DND-41 (cell line): ENCODE measurements around the gene TRNP1.

Experiments used
- ATAC-seq: fragments of 200-7000 bp; cut with Tn5 transposase; 3 replicates; pipeline ENCODE4 v1.9.1; 2021; ENCODE audit warnings: low read depth; ENCODE audit not compliant: insufficient read depth
- DNase-seq: peaks from one replicate; pipeline ENCODE4 v3.0.0-alpha.2; 2020
- H2AFZ ChIP-seq: 2 replicates; pipeline ENCODE4 v1.6.0; 2012; ENCODE audit warnings: low read depth, low read length
- H3K27ac ChIP-seq: 2 replicates; pipeline ENCODE4 v1.5.1; 2012; ENCODE audit warnings: low read length, inconsistent platforms
- H3K27me3 ChIP-seq: fragments of 200-600 bp; sonication (generic); 2 replicates; pipeline ENCODE4 v1.6.0; 2012; ENCODE audit warnings: low read length, mild to moderate bottlenecking, inconsistent platforms; ENCODE audit not compliant: insufficient read depth, poor library complexity
- H3K36me3 ChIP-seq: 2 replicates; pipeline ENCODE4 v1.5.1; 2012; ENCODE audit warnings: low read length, inconsistent platforms; ENCODE audit not compliant: insufficient read depth
- H3K4me1 ChIP-seq: 2 replicates; pipeline ENCODE4 v1.5.1; 2012; ENCODE audit warnings: mild to moderate bottlenecking, low read length; ENCODE audit not compliant: insufficient read depth
- H3K4me2 ChIP-seq: 2 replicates; pipeline ENCODE4 v1.6.0; 2012; ENCODE audit warnings: mild to moderate bottlenecking, moderate library complexity, low read length, inconsistent platforms; ENCODE audit not compliant: insufficient read depth
- H3K4me3 ChIP-seq, 2 experiments: fragments of 200-600 bp in 1 of 2; shearing (Covaris generic) in 1 of 2; 2 replicates each; pipeline ENCODE4 v1.5.1; 2012 to 2016; ENCODE audit warnings: inconsistent platforms in 2 of 2, low read length in 2 of 2, mild to moderate bottlenecking in 2 of 2, low read depth in 1 of 2, moderate library complexity in 1 of 2
- H3K79me2 ChIP-seq: 2 replicates; pipeline ENCODE4 v1.6.0; 2012; ENCODE audit warnings: low read length, inconsistent platforms; ENCODE audit not compliant: insufficient read depth
- H3K9ac ChIP-seq: 2 replicates; pipeline ENCODE4 v1.6.0; 2012; ENCODE audit warnings: low read depth, mild to moderate bottlenecking, inconsistent platforms, low read length, moderate library complexity
- H3K9me3 ChIP-seq: 2 replicates; pipeline ENCODE4 v1.5.1; 2012; ENCODE audit warnings: low read length, moderate library complexity, mild to moderate bottlenecking, inconsistent platforms; ENCODE audit not compliant: insufficient read depth, severe bottlenecking
- H4K20me1 ChIP-seq: 2 replicates; pipeline ENCODE4 v1.6.0; 2012; ENCODE audit warnings: low read length; ENCODE audit not compliant: insufficient read depth
- EZH2 ChIP-seq: IDR thresholded peaks from 3 replicates; pipeline ENCODE4 v1.6.1; 2012; ENCODE audit warnings: borderline replicate concordance, low read depth, mild to moderate bottlenecking, moderate library complexity, low read length, inconsistent platforms; ENCODE audit not compliant: severe bottlenecking
- TF ChIP-seq, protein P1 (sequence below): IDR thresholded peaks from 2 replicates; pipeline ENCODE4 v1.5.1; 2012; ENCODE audit warnings: borderline replicate concordance, low read length, moderate library complexity, mild to moderate bottlenecking; ENCODE audit not compliant: poor library complexity, severe bottlenecking; ENCODE audit errors: extremely low read depth

The TRNP1 gene

DNA sequence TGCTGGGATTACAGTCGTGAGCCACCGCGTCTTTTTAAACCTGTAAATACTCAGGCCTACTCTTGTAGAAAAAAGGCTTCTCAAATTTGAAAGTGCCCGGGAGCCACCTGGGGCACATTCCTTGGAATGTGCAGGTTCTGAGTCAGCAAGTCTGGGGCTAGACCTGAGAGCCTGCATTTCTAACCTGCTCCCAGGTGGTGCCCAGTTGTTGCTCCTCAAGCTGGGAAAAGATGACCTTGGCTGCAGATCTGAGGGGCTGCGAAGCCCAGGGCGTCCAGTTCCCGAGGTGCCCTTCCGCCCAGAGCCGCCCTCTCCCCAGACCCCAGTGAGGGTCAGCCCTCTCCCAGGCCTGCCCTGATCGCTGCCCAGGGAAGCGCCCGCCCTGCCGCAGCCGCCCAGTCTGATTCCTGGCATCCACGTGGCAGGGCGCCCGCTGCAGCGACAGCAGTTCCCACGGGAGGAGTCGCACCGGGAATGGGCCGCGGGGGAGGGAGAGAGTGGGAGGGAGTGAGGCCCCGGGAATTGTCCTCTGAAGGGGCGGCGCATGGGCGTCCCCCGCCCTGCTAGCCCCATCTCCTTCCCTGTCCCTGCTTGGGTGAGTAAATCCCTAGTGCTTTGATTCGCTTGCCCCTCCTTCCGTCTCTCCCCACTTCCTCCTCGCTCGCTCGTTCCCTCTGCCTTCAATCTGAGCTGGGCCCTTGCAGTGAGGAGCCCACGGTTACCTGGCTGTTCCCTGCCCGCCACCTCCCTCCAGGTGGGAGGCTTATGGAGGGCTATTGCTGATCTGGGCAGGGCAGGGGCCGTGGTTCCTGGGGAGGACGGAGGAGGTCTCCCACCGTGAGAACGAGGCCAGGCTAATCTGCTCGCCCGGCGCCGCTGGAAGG is 38.0 kb downstream of the TRNP1 start:
- no peak overlapping the region for H3K4me2 ChIP-seq
- TF ChIP-seq, protein P1, sequence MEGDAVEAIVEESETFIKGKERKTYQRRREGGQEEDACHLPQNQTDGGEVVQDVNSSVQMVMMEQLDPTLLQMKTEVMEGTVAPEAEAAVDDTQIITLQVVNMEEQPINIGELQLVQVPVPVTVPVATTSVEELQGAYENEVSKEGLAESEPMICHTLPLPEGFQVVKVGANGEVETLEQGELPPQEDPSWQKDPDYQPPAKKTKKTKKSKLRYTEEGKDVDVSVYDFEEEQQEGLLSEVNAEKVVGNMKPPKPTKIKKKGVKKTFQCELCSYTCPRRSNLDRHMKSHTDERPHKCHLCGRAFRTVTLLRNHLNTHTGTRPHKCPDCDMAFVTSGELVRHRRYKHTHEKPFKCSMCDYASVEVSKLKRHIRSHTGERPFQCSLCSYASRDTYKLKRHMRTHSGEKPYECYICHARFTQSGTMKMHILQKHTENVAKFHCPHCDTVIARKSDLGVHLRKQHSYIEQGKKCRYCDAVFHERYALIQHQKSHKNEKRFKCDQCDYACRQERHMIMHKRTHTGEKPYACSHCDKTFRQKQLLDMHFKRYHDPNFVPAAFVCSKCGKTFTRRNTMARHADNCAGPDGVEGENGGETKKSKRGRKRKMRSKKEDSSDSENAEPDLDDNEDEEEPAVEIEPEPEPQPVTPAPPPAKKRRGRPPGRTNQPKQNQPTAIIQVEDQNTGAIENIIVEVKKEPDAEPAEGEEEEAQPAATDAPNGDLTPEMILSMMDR, result no peak
- no peak for TF ChIP-seq EZH2
- no peak overlapping the region for H3K9ac ChIP-seq
- H3K79me2 ChIP-seq, result no peaks in the 10 kb centered on the region
- H3K27me3 ChIP-seq, result no peaks in the 10 kb centered on the region
- H3K4me1 ChIP-seq, result no peaks in the 10 kb centered on the region
- H4K20me1 ChIP-seq, result no peaks in the 10 kb centered on the region
- ATAC-seq (no peak), DNase-seq (no peak)
- H3K9me3 ChIP-seq, result no peaks in the 10 kb centered on the region
- H3K36me3 ChIP-seq, result no peaks in the 10 kb centered on the region
- H3K4me3 ChIP-seq, result no peak overlapping the region
- H3K27ac ChIP-seq, result no peak overlapping the region
- H2AFZ ChIP-seq, result no peak overlapping the region; the same call in 1 of the 2 replicates

DNA sequence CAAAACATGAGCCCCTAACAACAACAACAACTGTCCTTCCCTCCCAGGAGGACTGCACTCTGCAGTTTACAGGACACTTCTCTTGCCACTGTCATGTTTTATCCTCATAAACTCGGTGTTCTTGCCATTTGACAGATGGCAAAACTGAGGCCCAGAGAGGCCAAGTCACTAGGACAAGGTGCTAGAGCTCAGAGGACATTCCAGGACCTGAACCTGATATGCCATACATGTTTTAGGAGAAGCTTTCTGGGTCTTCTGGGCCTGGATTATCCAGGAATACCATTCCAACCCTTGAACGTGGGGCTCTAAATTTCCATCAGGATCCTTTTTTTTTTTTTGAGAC is 38.6 kb downstream of the TRNP1 start:
- DNase-seq, result no peak
- ATAC-seq, result no peak
- Histone ChIP-seq H3K9me3 (no peaks in the 10 kb centered on the region), H3K4me3 (no peak overlapping the region), H3K4me1 (no peaks in the 10 kb centered on the region), H3K27ac (no peak overlapping the region), H3K4me2 (no peak overlapping the region), H3K27me3 (no peaks in the 10 kb centered on the region), H3K79me2 (no peaks in the 10 kb centered on the region), H3K9ac (no peak overlapping the region), H4K20me1 (no peaks in the 10 kb centered on the region), H2AFZ (no peak overlapping the region), H3K36me3 (no peaks in the 10 kb centered on the region)
- no peak for TF ChIP-seq EZH2
- TF ChIP-seq, protein P1, result no peak

DNA sequence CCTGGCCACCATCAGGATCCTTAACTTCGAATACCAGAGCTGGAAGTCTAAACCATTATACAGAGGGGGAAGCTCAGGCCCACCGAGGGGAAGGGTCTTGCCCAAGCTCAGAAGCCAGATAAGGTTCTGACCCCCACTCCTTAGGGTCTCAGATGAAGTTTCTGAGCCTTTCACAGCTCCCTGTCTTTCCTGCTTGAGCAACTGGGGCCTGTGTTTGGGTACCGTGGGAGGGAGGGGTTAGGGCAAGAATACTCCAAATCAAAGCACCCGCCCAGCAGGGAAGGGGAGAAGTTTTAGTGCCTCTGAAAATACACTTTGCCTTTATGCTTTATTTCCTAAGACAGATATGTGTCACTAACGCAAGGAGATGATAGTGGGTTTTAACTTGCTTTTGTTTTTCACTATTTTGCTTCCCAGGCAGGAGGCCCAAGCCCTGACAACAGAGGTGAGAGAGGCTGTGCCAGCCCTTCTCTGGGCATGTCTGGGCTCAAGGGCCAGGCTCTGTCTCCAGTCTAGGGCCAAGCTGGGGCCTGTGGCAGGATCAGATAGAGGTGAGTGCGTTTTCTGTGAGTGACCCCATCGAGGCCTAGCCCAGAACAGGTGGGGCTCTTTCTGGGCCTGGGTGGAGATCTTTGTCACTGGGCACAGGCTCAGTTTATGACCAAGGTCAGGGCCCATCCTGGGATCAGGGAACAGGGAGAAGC is 39.7 kb downstream of the TRNP1 start:
- Histone ChIP-seq H3K4me1 (no peaks in the 10 kb centered on the region), H3K36me3 (no peaks in the 10 kb centered on the region), H2AFZ (no peak overlapping the region), H3K9me3 (no peaks in the 10 kb centered on the region), H3K9ac (no peak overlapping the region), H3K79me2 (no peaks in the 10 kb centered on the region), H3K4me3 (no peak overlapping the region), H3K27ac (no peak overlapping the region), H4K20me1 (no peaks in the 10 kb centered on the region), H3K27me3 (no peaks in the 10 kb centered on the region), H3K4me2 (no peak overlapping the region)
- DNase-seq (no peak), ATAC-seq (no peak)
- no peak for TF ChIP-seq EZH2
- TF ChIP-seq, protein P1, result no peak
